Measurements from ENCODE around the gene LIMA1.
"Not testable (repeated sequence)": the region's sequence is repeated elsewhere in the genome, so short reads cannot be mapped to it uniquely, and the experiment has no call there.

LIMA1 gene

GRCh38 chr12:50317203-50317602 is 33.9 kb upstream of the LIMA1 start:
- H3K4me3 ChIP-seq (ENCODE audit: low read depth, low read length): no peak overlapping the region
- no peak for DNase-seq (ENCODE audit: low read depth)
- TF ChIP-seq CTCF (IDR thresholded peaks at IDR 0.05; ENCODE audit: low read depth, low read length, missing control alignments): no peak

GRCh38 chr12:50315803-50316202 is 32.5 kb upstream of the LIMA1 start:
- H3K4me3 ChIP-seq (ENCODE audit: low read depth, low read length): no peak overlapping the region
- DNase-seq (ENCODE audit: low read depth): no peak
- TF ChIP-seq CTCF (IDR thresholded peaks at IDR 0.05; ENCODE audit: low read depth, low read length, missing control alignments): no peak

- no peak overlapping the region for H3K4me3 ChIP-seq (ENCODE audit: low read depth, low read length)
- peak; percentile 60 for TF ChIP-seq CTCF (IDR thresholded peaks at IDR 0.05; ENCODE audit: low read depth, low read length, missing control alignments)
- DNase-seq (ENCODE audit: low read depth): no peak
Observed at GRCh38 chr12:50314636-50315312, 31.5 kb upstream of the LIMA1 start.

GRCh38 chr12:50313971-50314370 is 30.7 kb upstream of the LIMA1 start:
- H3K4me3 ChIP-seq (ENCODE audit: low read depth, low read length); DNase-seq (ENCODE audit: low read depth): not testable (repeated sequence)

- DNase-seq (ENCODE audit: low read depth): no peak
Observed at GRCh38 chr12:50313256-50313931, 30.1 kb upstream of the LIMA1 start.

GRCh38 chr12:50311858-50312609 is 28.7 kb upstream of the LIMA1 start:
- H3K4me3 ChIP-seq (ENCODE audit: low read depth, low read length): not testable (repeated sequence)

More at GRCh38 chr12:50313256-50313931, 30.1 kb upstream of the LIMA1 start:
- TF ChIP-seq CTCF (IDR thresholded peaks at IDR 0.05; ENCODE audit: low read depth, low read length, missing control alignments): no peak
- H3K4me3 ChIP-seq (ENCODE audit: low read depth, low read length): no peak overlapping the region

GRCh38 chr12:50309950-50310349 is 26.6 kb upstream of the LIMA1 start:
- DNase-seq (ENCODE audit: low read depth): no peak
- no peak for TF ChIP-seq CTCF (IDR thresholded peaks at IDR 0.05; ENCODE audit: low read depth, low read length, missing control alignments)
- no peak overlapping the region for H3K4me3 ChIP-seq (ENCODE audit: low read depth, low read length)

More at GRCh38 chr12:50311858-50312609, 28.7 kb upstream of the LIMA1 start:
- not testable (repeated sequence) for DNase-seq (ENCODE audit: low read depth)
